HCT116 (cell line): ENCODE data around the gene DCTN1. TPM values are rescaled to one million over a fixed set of nuclear protein-coding genes. Genes with fewer than 3 reads are reported as not detected.

Experiments
- ATAC-seq: fragments of 200-7000 bp; cut with Tn5 transposase; 2 replicates; pipeline ENCODE4 v1.9.1; 2020; ENCODE audit warnings: mild to moderate bottlenecking, moderate library complexity
- Bru-seq: library from RNA; stranded (reverse); fragments of 400-500 nt; gene quantifications from one replicate; lab custom pipeline; 2021; lab: Mats Ljungman, UMichigan
- BruChase-seq, 2 experiments: library from RNA; stranded (reverse); fragments of 400-500 nt; gene quantifications; one replicate each; lab custom pipeline; 2021; lab: Mats Ljungman, UMichigan
- BruUV-seq: library from RNA; stranded (reverse); fragments of 400-500 nt; replicated peaks from 2 replicates; lab custom pipeline; 2021; lab: Mats Ljungman, UMichigan
- CTCF ChIA-PET: fragments of 300-600 bp; sonication (Branson Sonifier 250); formaldehyde crosslinking; loops from one replicate; lab custom pipeline; 2021; ENCODE audit warnings: antibody characterized with exemption; lab: Charles Lee
- POLR2A ChIA-PET: fragments of 300-600, 350-600 bp; sonication (Branson Sonifier 250); formaldehyde crosslinking; loops from one replicate; lab custom pipeline; 2021; ENCODE audit warnings: antibody characterized with exemption; lab: Charles Lee
- RAD21 ChIA-PET, 2 experiments: fragments of 300-600 bp; sonication (Branson Sonifier 250); formaldehyde crosslinking; loops; one replicate each; lab custom pipeline; 2023; ENCODE audit warnings: low total read pairs in 2 of 2; ENCODE audit not compliant: uncharacterized antibody in 2 of 2, unreplicated experiment in 2 of 2, low non-redundant PET in 1 of 2; lab: Charles Lee
- DNase-seq: peaks from one replicate; pipeline ENCODE4 v3.0.0-alpha.2; 2010; ENCODE audit warnings: low read depth, low spot score
- H2AFZ ChIP-seq: fragments of 200-600 bp; shearing (Covaris generic), sonication (generic); 2 replicates; pipeline ENCODE4 v1.6.1; 2017; ENCODE audit warnings: low read depth, mixed run types, mixed read lengths, antibody characterized with exemption, low read length; ENCODE audit not compliant: poor library complexity, severe bottlenecking
- H3K27ac ChIP-seq: 2 replicates; pipeline ENCODE4 v1.5.1; 2012; ENCODE audit warnings: low read depth, low read length
- H3K27me3 ChIP-seq: fragments of 200-600 bp; sonication (generic); 2 replicates; pipeline ENCODE4 v1.6.1; 2016; ENCODE audit warnings: mixed run types, low read length, mixed read lengths; ENCODE audit not compliant: insufficient read depth
- H3K36me3 ChIP-seq, 2 experiments: fragments of 200-500 bp in 1 of 2; fragments of 200-600 bp in 1 of 2; sonication (Bioruptor generic) in 1 of 2; sonication (generic) in 1 of 2; 2 replicates each; pipeline versions ENCODE4 v1.5.1 to v1.6.1; 2014 to 2016; ENCODE audit warnings: low read length in 2 of 2, inconsistent platforms in 1 of 2, mixed read lengths in 1 of 2, mixed run types in 1 of 2; ENCODE audit not compliant: insufficient read depth in 2 of 2, control insufficient read depth in 1 of 2
- H3K4me1 ChIP-seq, 2 experiments: fragments of 200-600 bp in 1 of 2; sonication (generic) in 1 of 2; 2 replicates each; pipeline versions ENCODE4 v1.5.1 to v1.6.1; 2012 to 2017; ENCODE audit warnings: low read length in 2 of 2, inconsistent platforms in 1 of 2, mild to moderate bottlenecking in 1 of 2, mixed read lengths in 1 of 2, mixed run types in 1 of 2, moderate library complexity in 1 of 2; ENCODE audit not compliant: insufficient read depth in 2 of 2, control insufficient read depth in 1 of 2
- H3K4me2 ChIP-seq: fragments of 200-600 bp; sonication (generic); 2 replicates; pipeline ENCODE4 v1.6.1; 2017; ENCODE audit warnings: mixed run types, low read length, mixed read lengths
- H3K4me3 ChIP-seq, 2 experiments: fragments of 200-600 bp in 1 of 2; sonication (generic) in 1 of 2; replicated peaks in 1 of 2; 2 replicates each; pipeline ENCODE4 v1.5.1; 2011 to 2016; ENCODE audit warnings: low read length in 2 of 2, control low read depth in 1 of 2, low read depth in 1 of 2, mild to moderate bottlenecking in 1 of 2, mixed read lengths in 1 of 2, mixed run types in 1 of 2
- H3K79me2 ChIP-seq: fragments of 200-600 bp; sonication (generic); 2 replicates; pipeline ENCODE4 v1.6.1; 2017; ENCODE audit warnings: mild to moderate bottlenecking, mixed run types, low read length, moderate library complexity, mixed read lengths; ENCODE audit not compliant: insufficient read depth
- H3K9ac ChIP-seq: fragments of 200-600 bp; sonication (generic); 2 replicates; pipeline ENCODE4 v1.6.1; 2016; ENCODE audit warnings: low read length, mixed read lengths
- H3K9me2 ChIP-seq: fragments of 200-600 bp; sonication (generic), shearing (Covaris generic); 2 replicates; pipeline ENCODE4 v1.6.1; 2017; ENCODE audit warnings: mixed run types, mild to moderate bottlenecking, moderate library complexity; ENCODE audit not compliant: insufficient read depth
- H3K9me3 ChIP-seq, 2 experiments: fragments of 200-500 bp in 1 of 2; fragments of 200-600 bp in 1 of 2; sonication (Bioruptor generic) in 1 of 2; sonication (generic) in 1 of 2; 2 replicates each; pipeline ENCODE4 v1.6.1; 2014 to 2017; ENCODE audit warnings: low read length in 2 of 2, mixed read lengths in 2 of 2, inconsistent platforms in 1 of 2, low read depth in 1 of 2, mild to moderate bottlenecking in 1 of 2, mixed run types in 1 of 2, moderate library complexity in 1 of 2; ENCODE audit not compliant: control insufficient read depth in 1 of 2, insufficient read depth in 1 of 2
- H4K20me1 ChIP-seq: fragments of 200-600 bp; sonication (generic), shearing (Covaris generic); 2 replicates; pipeline ENCODE4 v1.6.1; 2017; ENCODE audit warnings: mixed run types, mild to moderate bottlenecking, moderate library complexity; ENCODE audit not compliant: insufficient read depth
- CTCF ChIP-seq, 3 experiments: fragments of 200-600 bp in 1 of 3; sonication (generic) in 1 of 3; IDR thresholded peaks in 2 of 3; conservative IDR thresholded peaks in 1 of 3; 2 replicates each; pipeline ENCODE4 v1.5.1; 2012 to 2017; ENCODE audit warnings: low read depth in 2 of 3, low read length in 2 of 3, antibody characterized with exemption in 1 of 3, borderline replicate concordance in 1 of 3, control low read depth in 1 of 3, mild to moderate bottlenecking in 1 of 3, mixed read lengths in 1 of 3, mixed run types in 1 of 3, moderate library complexity in 1 of 3; ENCODE audit not compliant: insufficient read depth in 1 of 3
- FOSL1 ChIP-seq: IDR thresholded peaks from 2 replicates; pipeline ENCODE4 v1.6.1; 2012; ENCODE audit warnings: low read depth
- RAD21 ChIP-seq: IDR thresholded peaks from 2 replicates; pipeline ENCODE4 v1.6.1; 2012; ENCODE audit warnings: low read depth, mild to moderate bottlenecking
- TCF7L2 ChIP-seq: IDR thresholded peaks from 2 replicates; pipeline ENCODE4 v1.7.0; 2011; ENCODE audit warnings: borderline replicate concordance, inconsistent platforms; ENCODE audit not compliant: insufficient read depth, insufficient read length; ENCODE audit errors: extremely low read depth
- ZBTB33 ChIP-seq: IDR thresholded peaks from 2 replicates; pipeline ENCODE4 v1.6.1; 2011; ENCODE audit warnings: mild to moderate bottlenecking, low read length, moderate library complexity; ENCODE audit not compliant: insufficient replicate concordance; ENCODE audit errors: extremely low read depth
- intact Hi-C: fragments of 100-400 bp; cut with micrococcal nuclease; formaldehyde crosslinking; loops from 2 replicates; pipeline ENCODE4 v1.10.0; 2022
- long read RNA-seq: library from polyadenylated mRNA; unstranded; transcript quantifications from one replicate; pipeline ENCODE4 v2.0.0, GENCODE V29; 2021; ENCODE audit not compliant: unreplicated experiment
- polyA plus RNA-seq: library from polyadenylated mRNA; unstranded; fragments of >200 nt; gene quantifications from 2 replicates; pipeline ENCODE4 v1.2.1, GENCODE V29; 2012; ENCODE audit warnings: missing spikeins
- total RNA-seq: library from RNA; stranded (reverse); gene quantifications from one replicate; pipeline ENCODE4 v1.2.1, GENCODE V29; 2021; ENCODE audit not compliant: unreplicated experiment

DCTN1 gene
- total RNA-seq (129 TPM), Bru-seq, nascent RNA (percentile 71 among the genes with signal in this experiment), BruChase-seq, experiment 1, labeled RNA remaining after a 6-hour chase (percentile 85 among the genes with signal in this experiment), BruChase-seq, experiment 2, labeled RNA remaining after a 2-hour chase (percentile 82 among the genes with signal in this experiment)
- 128 and 153 TPM in 2 replicates for polyA plus RNA-seq
- long read RNA-seq, full-length matches to known transcripts = 160 of 291 reads
- long read RNA-seq, partial matches to known transcripts = 78 of 291 reads
- long read RNA-seq, other reads (novel, unspliced or antisense) = 53 of 291 reads

- ATAC-seq (peak; percentile 92), DNase-seq (no peak)
- Histone ChIP-seq H3K9me2 (no peaks in the 10 kb centered on the region), H3K27me3 (no peaks in the 10 kb centered on the region), H3K4me2 (peak within 1 kb of the TSS; percentile 25), H3K9me3 (no peaks in the 10 kb centered on the region), H3K4me3 (no peak within 1 kb of the TSS), H3K79me2 (peaks cover 40% of the 10 kb centered on the region), H2AFZ (no peak within 1 kb of the TSS), H4K20me1 (no peaks in the 10 kb centered on the region), H3K9ac (no peak within 1 kb of the TSS), H3K27ac (peak within 1 kb of the TSS; percentile 12; the same call in 1 of the 2 replicates), H3K4me1 (peaks cover 4 to 10% of the 10 kb centered on the region in 2 experiments; a peak in 3 of 4 replicates), H3K36me3 (peaks cover 3 to 13% of the 10 kb centered on the region in 2 experiments; a peak in 2 of 4 replicates)
- CTCF ChIA-PET = interaction anchor here (0.6 kb wide), 1 partner anchor 134 kb away, joined by 4 read pairs; the partner anchor contains the start of gene TLX2
- intact Hi-C loops = no loop called here
- TF ChIP-seq TCF7L2 (peak; percentile 57), ZBTB33 (no peak), RAD21 (no peak), FOSL1 (peak; percentile 64; the same call in 1 of the 2 replicates), CTCF (IDR thresholded peaks at IDR 0.05 in 2 of 3, conservative IDR thresholded peaks at IDR 0.05 in 1 of 3; ENCODE audit: borderline replicate concordance in 1 of 3, insufficient read depth in 1 of 3, low read depth in 2 of 3, low read length in 2 of 3) (no peak)
- no TSS peak for BruUV-seq
- POLR2A ChIA-PET = interaction anchor here (0.7 to 1.1 kb wide), 2 partner anchors 10 to 62 kb away, joined by 3 read pairs; no protein-coding TSS in a partner anchor
- RAD21 ChIA-PET = no interaction called here
Observed at GRCh38 chr2:74379851-74380789, at the start of gene DCTN1. Gene DCTN1, minus strand, starts transcription at chr2:74380311. Its CDS starts 274 bp downstream, at chr2:74380037.
